NCI-H69 (cell line): ENCODE results near the gene GGT5.
A peak's percentile ranks its signal among the peaks of the same experiment; 100 is the strongest.
"Not testable (repeated sequence)": the region's sequence is repeated elsewhere in the genome, so short reads cannot be mapped to it uniquely, and the experiment has no call there.

Experiments used
- DNase-seq: peaks from one replicate; lab custom pipeline; 2025; lab: John Stamatoyannopoulos, UW

GGT5 gene

DNA sequence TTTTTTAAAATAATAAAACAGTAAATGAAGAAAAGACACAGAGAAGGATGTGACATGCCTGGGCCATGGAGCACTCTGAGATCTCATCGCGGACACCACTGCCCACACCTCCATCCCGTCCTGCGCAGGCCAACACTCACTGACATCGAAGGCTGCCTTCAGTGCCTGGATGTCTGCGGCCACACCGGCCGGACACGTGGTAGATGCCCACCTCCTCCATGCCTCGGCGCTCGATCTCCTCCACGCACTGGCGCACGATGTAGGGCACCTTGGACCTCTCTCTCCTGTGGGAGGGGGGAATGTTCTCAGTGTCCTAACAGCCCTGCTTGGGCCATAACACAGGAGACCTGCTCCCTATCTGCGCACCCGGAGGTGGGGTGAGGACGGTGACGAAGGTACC is 18.6 kb upstream of the GGT5 start:
- not testable (repeated sequence) for DNase-seq

DNA sequence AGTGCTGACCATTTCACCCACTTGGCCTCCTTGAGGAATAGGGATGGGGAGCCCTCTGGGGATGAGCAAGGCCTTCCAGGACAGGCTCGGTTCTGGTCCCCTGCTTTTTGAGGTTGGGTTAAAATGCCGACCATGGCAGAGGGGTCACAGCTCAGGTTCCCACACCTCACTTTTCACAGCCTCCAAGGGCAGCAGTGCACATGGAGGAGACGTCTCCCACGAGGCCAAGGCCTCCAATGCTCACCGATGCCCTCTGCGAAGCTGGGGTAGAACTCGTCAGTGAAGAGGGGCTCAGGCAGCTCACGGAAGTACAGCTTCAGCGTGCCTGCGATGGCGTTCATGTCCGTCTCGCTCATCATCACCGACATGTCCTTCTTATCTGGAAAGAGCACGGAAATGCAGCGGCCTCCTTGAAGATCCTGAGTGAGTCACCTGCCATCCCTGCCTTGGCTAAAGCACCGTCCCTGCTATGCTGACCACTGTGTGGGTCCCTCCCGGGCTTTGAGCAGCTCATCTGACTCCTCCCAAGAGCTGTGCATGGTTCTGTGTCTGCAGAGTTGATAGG is 17.4 kb upstream of the GGT5 start:
- DNase-seq, result not testable (repeated sequence)

DNA sequence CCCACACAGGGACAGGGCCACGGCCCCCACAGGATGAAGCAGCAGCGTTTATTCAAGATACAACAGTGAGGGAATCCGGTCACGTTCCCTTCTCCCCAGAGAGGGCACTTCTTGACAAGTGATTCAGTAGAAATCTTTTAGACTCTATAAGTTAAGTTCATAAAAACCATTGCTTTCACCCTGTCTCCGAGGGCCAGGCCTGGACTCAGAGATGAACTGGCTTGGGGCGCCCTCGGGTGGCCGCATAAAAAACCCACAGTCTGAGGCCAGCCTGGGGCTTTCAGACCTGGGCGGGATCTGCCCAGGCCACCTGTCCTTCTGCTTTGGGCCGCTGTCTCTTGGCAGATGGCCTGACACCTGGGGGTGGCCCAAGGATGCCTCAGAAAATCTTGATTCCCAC is 14.6 kb upstream of the GGT5 start:
- DNase-seq, result peak; percentile 65

DNA sequence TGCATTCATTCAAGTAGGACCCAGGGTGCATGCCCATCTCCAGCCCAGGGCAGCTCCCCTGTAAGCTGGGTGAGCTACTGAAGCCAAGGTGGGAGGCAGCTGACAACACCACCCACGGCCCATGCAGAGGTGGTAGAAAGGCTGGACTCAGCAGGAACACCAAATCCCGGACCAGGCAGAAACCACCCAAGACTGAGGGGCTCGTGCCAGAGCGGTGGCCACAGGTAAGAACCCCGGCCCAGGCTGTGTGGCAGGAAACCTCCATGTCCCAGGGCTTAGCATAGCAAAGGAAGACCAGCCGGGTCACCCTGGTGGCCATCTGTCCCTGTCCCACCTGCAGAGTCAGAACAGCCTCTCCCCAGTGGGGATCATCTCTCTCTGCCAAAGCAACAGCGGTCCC is 11.9 kb upstream of the GGT5 start:
- DNase-seq, result not testable (repeated sequence)

DNA sequence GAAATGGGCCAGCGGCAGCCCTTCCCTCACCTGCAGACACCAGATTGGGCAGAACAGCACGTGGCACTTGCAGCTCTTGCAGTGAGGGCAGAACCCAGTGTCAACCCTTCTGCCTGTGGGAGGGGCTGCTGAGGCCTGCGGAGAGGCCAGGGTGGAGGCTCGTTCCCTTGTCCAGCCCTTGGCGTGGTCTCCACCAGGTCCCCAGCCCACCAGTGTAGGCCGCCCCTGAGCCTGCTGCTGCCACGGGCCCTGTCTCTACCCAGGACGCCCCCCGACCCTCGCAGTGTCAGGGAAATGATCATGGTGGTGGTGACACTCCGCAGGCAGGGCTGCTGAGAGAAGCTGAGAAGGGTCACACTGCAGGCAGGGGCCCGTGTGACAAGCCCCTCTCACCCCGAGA is 11.3 kb upstream of the GGT5 start:
- not testable (repeated sequence) for DNase-seq

DNA sequence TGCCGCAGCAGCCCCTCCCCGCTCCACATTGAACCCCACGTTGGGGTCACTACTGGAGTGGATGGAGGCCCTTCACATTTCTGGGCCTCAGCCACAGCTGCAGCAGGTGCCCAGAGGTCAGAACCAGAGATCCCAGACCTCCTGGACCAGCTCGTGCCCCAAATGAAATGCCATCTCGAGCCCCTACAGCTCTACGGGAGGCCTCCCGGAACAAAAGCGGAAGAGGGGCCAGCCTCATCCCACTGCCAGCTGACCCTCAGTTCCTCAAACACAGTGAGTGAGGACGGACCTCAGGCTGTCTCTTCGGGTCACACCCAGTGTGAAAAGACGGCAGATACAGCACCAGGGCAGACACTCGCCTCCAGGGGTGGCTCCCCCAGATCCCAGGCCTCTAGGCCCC is 8.2 kb upstream of the GGT5 start:
- not testable (repeated sequence) for DNase-seq

DNA sequence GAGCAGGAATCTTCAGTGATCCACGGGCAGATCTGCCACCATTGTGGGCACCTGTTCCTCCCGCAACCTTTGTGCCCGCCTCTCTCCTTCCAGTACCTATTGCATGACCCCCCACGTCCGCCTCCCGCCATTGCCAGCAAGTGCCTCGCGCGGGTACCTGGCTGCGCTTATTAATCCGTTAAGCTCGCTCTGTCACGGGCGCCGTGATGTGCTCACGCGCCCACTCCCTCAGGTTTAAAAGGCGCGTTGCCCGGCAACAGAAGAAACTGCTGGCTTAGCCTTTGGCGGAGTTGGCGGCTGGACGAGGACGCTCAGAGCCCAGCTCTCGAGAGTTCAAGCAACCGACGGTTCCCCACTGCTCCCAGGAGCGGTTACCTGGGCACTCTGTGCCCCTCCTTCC is 6.4 kb upstream of the GGT5 start:
- DNase-seq, result not testable (repeated sequence)

DNA sequence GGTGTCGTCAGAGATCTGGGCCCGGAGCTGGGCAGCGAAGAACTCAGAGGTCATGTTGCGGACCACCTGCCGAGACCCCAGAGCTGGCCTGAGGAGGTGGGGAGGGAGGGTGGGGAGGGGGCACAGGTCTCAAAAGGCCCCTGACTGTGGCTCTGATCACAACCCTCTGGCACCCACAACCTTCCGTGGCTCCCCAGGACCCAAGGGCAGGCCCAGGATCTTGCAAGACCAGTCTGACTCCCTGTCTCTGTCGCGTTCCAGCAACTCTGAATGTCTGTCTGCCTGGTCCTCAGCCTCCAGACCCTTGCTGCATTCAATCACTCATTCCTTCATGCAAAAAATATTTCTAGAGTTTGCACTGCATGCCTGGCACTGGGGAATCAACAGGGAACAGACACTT is 4.5 kb upstream of the GGT5 start:
- not testable (repeated sequence) for DNase-seq

DNA sequence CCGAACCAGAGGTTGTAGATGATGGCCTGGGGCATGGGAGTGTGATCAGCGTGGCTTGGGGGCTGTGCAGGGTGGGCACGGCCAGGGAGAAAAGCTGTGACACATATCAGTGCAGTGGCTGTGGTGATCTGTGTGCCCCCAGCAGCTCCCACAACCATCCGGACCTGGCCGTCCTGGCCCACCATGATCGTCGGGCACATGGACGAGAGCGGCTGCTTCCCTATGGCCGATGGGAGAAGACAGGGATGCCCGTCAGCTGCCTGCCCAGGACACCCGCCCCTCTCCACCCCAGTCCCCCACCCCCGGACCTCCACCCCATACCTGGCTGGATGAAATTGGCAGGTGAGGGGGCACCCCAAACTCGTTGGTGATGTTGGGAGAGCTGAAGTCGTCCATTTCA is 3.7 kb upstream of the GGT5 start:
- not testable (repeated sequence) for DNase-seq

DNA sequence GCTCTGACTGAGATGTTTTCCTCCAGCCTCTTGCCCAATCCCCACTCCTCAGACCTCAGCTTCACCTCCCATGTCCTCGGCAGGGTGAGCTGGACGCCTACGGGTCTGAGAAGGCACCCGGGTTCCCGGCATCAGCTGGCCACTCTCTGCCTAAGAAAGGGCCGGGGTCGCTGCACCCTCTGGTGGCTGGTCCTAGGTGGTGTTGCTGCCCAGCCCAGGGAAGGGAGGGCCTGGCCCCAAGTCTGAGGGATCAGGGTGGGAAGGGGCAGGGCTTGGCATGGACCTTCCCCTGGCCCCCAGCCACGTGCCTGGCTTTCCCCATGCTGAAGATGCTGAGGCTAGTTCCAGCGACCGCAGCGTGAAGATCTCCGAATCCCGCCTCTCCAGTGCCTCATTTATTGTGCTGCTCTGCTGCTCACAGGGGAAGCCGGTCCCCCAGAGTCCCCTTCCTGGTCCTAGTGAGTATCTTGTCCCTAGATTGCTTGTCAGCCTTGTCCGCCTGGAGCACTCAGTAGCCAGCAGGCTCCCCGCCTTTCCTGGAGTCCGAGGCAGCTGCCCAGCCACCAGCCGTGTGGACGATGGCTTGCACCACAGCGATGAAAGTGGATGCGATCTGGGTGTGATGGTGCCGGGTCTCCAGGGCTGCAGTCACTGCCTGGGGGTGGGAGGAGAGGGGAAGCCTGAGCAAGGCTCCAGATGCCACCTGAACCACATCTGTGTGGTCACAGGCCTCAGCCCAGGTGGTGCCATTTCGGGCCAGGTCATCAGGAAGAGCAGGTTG is 2.9 kb upstream of the GGT5 start:
- peak; percentile 73 for DNase-seq

DNA sequence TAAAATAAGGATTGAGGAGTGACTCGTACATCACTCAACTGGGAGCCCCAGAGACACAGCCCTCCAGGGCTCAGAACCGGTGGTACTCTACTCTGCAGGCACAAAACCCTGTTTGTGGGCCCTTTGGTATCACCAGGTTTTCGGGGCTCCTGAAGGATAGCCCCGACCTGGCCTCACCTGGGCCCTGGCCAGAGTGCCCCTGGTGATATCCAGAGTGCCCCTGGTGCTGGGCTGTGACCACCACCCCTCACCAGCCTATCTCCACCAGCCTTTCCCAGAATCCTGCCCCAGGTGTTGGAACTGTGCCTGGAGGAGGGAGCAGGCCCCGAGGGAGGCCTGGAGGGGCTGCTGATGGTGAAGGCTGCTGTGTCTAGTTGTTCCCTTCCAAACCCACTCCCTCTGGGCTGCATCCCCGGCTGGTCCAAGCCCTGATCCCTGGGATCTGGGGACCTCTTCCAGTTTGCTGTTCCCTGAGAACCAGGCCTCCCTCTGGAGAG is 2.2 kb upstream of the GGT5 start:
- peak; percentile 53 for DNase-seq

DNA sequence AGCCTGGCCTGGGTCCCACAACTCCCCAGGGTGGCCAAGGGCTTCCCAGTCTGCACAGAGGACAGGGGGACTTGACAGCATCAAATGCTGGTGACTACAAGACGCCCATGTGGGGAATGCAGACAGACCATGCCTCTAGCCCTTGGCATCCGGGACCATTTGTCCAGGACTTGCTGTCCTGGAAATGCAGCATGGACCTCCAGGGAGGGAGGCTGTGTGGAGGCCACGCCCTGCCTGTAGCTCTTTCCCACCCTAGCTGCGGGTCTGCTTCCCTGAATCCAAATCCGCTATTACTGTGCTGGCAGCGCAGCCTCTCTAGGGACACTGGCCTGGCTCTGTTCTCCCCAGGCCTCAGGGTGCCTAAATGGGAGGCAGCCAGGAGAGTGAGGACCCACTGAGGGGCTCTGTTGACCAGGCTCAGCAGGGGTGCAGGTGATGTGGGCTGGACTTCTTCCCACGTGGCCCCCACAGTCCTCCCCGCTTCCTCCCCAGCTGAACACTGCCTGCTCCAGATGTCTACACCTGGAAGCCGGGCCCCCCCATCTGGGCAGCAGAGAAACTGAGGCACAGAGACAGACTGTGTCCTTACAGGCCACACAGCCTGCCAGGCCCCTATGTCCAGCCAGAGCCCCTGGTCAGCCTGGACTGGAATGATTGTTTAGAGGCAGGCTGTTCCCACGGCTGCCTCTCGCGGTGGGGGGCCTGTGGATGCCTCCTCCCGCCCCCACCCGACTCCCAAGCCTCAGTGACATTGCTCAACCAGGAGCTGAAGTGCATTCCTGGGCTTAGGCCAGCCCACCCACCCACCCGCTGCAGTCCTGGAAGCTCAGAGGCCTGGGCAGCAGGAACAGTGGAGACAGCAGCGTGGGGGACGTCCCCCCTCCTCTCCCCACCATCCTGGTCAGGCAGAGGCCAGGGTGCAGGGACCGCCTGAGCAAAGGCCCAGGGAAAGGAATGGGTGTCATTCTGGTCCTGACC is 991 bp upstream of the GGT5 start:
- peak; percentile 32 for DNase-seq

DNA sequence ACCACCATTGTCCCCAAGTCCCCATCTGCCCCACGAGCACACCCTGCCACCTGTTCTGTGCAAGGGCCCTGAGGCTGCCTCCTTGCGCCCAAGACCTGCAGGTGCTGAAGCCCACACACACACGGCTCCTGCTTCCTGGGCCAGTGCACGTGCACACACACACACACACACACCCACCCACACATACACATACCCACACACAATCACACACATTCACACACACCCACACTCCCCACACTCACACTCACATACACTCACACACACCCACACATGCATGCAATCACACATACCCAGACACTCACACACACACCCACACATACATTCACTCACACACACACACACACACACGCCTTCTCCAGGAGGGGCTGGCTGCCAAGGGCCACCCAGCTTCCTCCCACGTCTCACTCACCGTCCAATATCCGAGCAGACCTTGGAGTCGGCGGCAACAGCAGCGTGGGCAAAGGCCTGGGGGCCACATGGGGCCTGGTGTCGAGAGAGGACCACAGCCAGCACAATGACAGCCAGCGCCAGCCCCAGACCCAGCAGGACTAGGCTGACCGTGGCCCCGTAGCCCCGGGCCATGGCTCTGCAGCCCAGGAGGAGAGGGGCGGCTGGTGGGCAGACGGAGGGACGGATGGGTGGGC is 616 bp downstream of the GGT5 start:
- peak; percentile 58 for DNase-seq

DNA sequence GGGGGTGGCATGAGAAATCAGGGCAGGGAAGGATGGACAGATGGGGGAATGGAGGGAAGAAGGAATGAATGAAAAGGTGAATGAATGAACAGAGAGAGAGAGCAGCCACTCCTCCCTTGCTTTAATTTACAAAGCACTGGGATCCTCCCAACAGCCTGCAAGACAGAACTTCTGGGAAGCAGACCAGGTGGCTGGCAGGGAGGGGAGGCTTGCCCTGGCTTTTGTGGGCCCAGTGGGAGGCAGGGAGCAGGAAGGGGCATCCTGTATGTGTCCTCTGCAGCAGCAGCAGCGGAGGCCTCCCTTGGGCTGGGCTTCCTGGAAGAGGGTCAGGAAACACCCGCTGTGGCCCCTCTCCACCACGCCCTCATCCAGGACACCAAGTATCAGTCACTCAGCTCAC is 1.5 kb downstream of the GGT5 start:
- DNase-seq, result peak; percentile 86

DNA sequence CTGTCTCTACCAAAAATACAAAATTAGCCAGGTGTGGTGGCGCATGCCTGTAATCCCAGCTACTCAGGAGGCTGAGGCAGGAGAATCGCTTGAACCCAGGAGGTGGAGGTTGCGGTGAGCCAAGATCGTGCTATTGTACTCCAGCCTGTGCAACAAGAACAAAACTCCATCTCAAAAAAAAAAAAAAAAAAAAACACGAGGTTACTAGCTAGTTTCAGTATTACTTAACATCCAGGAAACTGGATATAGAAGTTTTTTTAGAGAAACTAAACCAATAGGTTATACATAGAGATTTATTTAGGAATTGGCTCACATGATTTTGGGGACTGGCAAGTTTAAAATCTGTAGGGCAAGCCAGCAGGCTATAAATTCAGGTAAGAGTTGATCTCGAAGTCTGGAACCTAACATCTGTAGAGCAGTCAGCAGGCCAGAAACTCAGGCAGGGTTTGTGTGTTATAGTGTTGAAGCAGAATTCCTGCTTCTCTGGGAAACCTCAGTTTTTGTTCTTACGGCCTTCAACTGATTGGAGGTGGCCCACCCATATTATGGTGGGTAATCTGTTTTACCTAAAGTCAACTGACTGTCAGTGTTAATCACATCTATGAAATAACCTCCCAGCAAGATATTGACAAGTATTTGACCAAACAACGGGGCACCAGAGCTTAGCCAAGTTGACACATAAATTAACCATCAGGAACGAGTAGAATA is 3.7 kb downstream of the GGT5 start:
- not testable (repeated sequence) for DNase-seq

DNA sequence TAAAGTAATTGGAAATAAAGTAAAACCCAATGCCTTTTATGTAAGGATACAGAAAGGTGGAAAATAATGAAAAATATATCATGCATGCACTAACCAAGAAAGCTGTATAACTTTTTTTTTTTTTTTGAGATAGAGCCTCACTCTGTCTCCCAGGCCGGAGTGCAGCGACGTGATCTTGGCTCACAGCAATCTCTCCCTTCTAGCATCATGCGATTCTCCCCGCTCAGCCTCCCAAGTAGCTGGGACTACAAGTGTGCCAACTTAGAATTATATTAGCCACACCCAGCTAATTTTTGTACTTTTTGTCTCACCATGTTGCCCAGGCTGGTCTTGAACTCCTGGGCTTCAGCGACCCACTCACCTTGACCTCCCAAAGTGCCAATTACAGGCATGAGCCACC is 4.5 kb downstream of the GGT5 start:
- DNase-seq, result no peak

DNA sequence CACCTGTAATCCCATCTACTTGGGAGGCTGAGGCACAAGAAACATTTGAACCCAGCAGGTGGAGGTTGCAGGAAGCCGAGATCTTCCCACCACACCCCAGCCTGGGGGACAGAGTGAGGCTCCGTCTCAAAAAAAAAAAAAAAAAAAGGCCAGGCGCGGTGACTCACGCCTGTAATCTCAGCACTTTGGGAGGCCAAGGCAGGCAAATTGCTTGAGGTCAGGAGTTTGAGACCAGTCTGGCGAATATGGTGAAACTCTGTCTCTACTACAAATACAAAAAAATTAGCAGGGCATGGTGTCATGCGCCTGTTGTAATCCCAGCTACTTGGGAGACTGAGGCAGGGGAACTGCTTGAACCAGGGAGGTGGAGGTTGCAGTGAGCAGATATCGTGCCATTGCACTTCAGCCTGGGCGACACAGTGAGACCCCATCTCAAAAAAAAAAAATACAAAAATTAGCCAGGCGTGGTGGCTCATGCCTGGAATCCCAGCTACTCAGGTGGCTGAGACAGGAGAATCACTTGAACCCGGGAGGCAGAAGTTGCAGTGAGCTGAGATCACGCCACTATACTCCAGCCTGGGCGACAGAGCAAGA is 6.7 kb downstream of the GGT5 start:
- DNase-seq, result not testable (repeated sequence)

DNA sequence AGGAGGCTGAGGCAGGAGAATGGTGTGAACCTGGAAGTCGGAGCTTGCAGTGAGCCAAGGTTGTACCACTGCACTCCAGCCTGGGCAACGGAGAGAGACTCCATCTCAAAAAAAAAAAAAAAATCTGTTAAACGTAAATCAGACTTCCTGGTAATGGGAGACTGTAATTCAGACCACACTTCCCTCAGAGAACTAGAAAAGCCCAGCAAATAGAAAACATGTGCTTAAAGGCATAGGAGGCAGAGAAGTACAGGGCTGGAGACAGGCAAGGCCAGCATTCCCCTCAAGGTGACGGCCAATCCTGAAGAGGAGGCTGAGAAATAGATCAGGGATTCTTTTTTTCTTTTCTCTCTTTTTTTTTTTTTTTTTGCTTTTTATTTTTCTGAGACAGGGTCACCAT is 8.2 kb downstream of the GGT5 start:
- DNase-seq, result no peak

DNA sequence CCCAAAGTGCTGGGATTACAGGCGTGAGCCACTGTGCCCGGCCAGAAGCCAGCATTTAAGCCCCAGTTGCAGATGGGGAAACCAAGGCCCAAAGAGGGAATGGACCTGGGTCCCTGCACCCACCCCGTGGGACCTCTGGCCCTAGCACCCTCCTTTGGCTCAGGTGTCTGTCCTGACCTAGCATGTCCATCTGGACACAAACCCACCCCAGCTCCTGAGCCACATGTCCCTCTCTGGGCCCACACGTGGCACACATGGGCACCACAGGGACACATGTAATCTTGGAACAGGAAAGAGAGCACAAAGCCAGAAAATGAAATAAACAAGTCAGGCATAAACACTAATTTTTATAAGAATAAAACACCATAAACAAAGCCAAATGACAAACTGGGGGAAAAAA is 9.6 kb downstream of the GGT5 start:
- DNase-seq, result no peak

DNA sequence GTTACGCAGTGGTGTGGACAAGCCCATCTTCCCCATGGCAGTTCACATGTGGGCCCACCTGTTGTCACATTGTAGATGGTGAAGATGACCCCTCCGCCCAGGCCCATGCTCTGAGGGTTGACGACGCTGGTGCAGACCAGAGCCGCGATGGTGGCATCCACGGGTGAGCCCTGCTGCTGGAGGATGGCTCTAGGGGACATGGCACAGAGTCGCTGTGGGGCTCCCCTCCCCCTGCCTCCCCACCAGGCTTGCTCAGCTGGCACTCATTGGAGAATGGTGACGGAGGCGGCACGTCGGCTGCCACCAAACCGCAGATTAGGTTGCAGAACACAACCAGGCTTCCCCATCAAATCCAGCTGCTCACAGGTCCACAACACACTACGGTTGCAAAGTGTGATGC is 11.1 kb downstream of the GGT5 start:
- no peak for DNase-seq

DNA sequence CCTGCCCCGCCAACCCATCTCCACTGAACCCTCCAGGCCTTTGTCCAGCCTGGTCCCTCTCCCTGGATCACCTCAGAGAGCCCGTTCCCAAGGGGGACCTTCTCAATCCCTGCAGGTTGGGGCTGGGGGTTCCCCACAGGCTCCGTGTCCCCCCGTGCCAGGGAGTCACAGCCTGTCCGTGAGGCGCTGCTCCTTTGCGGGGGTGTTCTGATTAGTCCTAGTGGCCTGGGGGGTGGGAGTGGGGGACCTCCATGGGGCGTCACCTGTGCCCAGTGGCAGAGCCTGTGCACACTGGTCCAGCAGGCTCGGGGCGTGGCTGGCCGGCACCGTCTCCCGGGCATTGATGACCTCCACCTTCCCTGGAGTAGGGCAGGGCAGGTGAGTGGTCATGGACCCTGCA is 11.6 kb downstream of the GGT5 start:
- DNase-seq, result no peak
